Ammon's horn (tissue), 1 donor: Measurements from ENCODE around the gene ARHGEF28.
A peak's percentile ranks its signal among the peaks of the same experiment; 100 is the strongest.

ENCODE experiments used
- DNase-seq: peaks from one replicate; pipeline ENCODE4 v3.0.0-alpha.2; 2016; ENCODE audit warnings: low spot score

Gene ARHGEF28

GRCh38 chr5:73856997-73857396 lies 231.0 kb downstream of the ARHGEF28 start:
- DNase-seq: peak; percentile 7

DNA sequence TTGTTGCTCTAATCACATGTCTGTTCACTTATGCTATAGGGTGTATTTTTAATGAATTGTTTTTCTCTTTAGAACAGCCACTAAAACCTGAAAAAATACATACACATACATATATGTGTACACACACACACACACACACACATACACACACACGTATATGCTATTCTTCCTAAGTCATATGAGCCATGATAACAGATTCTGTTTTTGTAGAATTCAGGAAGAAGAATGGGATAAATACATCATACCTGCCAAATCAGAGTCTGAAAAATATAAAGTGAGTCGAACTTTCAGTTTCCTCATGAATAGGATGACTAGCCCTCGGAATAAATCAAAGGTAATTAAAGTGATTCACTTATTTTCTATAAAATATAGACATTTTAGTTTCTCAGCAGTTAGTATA lies 231.4 kb downstream of the ARHGEF28 start:
- no peak for DNase-seq

DNA sequence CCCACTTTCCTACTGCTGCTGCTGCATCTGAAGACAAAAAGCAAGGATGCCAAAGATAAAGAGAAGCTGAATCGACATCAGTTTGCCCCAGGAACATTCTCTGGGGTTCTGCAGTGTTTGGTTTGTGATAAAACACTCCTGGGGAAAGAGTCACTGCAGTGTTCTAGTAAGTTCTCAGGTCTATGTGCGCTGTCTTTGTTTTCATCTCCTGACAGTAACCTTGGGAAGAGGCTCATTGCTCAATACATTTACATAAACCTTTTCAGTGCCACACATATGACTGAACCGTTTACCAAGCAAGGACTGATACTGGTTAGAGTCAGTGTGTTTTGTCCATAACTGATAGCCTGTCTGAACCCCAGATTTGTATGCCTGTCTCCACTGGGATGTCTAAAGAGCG lies 232.1 kb downstream of the ARHGEF28 start:
- no peak for DNase-seq

DNA sequence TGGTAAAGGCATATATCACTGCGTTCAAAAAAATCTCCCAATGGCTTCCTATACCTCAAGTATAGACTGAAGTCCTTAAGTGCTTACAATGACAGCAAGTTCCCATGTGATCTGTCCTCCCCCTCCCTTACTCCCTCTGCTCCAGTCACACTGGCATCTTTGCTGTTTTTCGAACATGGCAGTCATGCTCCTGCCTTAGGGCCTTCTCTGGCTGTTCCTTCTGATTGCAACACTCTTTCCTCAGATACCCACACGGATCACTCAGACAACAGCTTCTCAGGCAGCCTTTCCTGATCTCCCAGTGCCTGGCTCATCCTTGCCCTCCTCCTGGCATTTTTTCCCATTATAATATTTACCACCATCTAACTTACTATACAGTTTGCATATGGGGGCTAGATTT lies 232.8 kb downstream of the ARHGEF28 start:
- no peak for DNase-seq

GRCh38 chr5:73859696-73860095 lies 233.7 kb downstream of the ARHGEF28 start:
- DNase-seq: no peak

DNA sequence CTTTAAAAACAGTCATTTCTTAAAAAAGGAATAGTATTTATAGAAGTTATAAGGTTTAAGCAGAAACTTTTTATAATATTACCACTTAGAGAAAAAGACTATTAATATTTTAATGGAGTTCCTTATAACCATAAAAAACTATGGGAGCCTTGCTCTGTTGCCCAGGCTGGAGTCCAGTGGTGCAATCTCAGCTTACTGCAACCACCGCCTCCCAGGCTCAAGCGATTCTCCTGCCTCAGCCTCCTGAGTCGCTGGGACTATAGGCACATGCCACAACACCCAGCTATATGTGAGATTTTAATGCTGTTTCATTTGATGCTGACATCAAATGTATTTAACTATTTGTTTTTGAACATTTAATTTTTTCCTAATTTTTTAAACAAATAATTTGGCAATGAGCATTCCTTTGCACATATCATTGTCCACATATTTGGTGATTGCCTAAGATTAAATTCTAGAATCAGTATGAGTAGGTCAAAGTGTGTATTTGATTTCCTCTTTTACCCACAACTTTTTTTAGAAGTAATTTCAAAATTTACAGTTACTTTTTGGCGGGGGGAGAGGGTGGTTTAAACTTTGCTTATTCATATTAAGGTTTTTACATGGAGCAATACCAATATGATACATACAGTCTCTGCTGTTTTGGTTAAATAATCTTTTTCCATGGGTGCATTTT lies 235.5 kb downstream of the ARHGEF28 start:
- DNase-seq: no peak

GRCh38 chr5:73862796-73863195 lies 236.8 kb downstream of the ARHGEF28 start:
- no peak for DNase-seq

- DNase-seq: no peak
Observed at GRCh38 chr5:73863876-73864275, 237.9 kb downstream of the ARHGEF28 start.

GRCh38 chr5:73865315-73865714 lies 239.3 kb downstream of the ARHGEF28 start:
- DNase-seq: no peak

DNA sequence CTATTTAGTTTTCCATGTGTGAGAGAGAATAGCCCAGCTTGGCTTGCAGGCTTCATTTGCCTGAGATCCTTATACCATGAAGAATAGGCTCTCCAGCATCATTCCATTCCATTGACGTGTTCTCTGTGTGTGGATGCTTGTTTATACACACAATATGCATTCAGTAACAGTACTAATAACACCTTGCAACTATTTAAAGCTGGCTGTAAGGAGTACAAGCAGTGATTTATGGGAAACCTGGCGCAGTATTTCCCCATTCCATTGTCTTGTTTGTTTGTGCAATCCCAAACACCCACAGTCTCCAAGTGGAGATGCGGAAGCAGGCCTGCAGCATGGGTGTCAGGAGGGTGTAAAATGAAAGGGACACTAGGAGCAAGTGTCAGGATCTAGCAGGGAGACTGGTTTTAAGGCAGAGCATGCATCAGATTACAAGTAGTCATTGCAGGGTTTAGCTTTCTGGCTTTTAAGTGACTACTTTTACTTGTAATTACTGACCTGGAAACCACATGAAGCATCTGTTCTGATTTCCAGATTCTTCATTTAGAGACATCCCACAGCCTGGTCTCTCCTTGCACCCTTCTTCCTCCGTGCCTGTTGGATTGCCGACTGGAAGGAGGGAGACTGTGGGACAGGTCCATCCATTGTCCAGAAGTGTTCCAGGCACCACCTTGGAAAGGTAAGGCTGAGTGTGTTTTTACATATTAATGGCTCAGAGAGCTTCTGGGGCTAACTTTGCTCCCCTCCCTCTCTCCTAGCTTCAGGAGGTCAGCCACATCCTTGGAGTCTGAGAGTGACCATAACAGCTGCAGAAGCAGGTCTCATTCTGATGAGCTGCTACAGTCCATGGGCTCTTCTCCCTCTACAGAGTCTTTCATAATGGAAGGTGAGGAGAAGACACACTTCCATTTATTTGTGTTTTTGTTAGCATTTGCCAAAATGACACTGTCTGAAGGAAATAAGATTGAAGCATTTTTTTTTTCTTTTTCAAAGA lies 241.6 kb downstream of the ARHGEF28 start:
- peak; percentile 15 for DNase-seq

GRCh38 chr5:73883646-73884045 lies 257.6 kb downstream of the ARHGEF28 start:
- no peak for DNase-seq

DNA sequence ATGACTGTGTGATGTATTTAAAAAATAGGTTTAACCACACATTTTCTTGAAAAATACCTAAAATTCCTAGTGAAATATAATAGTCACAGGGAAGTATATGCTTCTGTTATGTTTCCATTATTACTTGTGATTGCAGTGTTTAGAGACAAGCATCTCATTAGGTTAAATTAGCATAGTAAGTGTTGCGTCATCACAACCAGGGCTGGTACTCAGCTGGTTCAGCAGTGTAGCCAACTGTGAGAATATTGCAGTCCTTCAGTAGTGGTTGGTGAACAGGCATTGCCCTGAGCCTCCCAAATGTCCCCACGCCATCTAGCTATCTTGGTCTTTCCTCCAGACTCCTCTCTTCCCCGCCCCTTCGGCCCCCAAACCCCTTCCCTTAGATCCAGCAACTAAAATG lies 261.7 kb downstream of the ARHGEF28 start:
- DNase-seq: no peak

DNA sequence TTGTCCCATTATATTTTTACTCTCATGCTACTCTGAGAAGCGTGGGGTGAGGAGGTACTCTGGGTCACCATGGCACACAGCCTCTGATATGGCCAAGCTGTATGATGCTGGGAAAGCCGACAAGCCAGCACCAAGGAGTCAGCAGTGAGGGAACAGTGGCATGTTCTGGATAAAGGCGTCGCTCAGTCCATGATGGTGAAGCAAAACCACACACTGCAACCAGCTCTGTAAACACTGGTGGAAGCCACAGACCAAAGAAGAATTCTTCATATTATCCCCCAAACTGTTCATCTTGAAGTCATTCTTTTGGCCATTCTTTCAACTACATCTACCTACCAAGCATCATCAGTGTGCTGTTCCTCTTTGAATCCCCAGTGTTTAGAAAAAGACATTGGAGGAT lies 264.6 kb downstream of the ARHGEF28 start:
- DNase-seq: no peak

- no peak for DNase-seq
Observed at GRCh38 chr5:73892218-73892617, 266.2 kb downstream of the ARHGEF28 start.

DNA sequence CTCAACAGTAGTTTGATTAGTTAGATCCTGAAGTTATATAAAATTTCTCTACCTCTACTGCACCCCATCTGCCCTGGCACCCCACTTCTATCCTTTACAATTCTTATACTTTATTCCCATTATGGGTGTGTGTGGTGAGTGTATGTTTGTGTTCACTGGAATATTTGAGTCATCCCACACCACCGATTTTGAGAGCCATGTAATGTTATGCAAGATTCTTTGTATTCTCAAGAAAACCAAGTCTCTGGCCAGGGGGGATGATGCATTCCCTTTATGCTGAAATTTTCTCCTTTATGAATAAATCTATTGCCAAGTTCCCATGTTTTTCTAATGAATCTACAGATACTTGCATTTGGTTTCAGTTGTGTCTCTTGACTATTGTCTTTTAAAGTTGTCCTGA lies 266.8 kb downstream of the ARHGEF28 start:
- no peak for DNase-seq

GRCh38 chr5:73893813-73894212 lies 267.8 kb downstream of the ARHGEF28 start:
- DNase-seq: no peak

GRCh38 chr5:73894860-73895259 lies 268.9 kb downstream of the ARHGEF28 start:
- DNase-seq: no peak

DNA sequence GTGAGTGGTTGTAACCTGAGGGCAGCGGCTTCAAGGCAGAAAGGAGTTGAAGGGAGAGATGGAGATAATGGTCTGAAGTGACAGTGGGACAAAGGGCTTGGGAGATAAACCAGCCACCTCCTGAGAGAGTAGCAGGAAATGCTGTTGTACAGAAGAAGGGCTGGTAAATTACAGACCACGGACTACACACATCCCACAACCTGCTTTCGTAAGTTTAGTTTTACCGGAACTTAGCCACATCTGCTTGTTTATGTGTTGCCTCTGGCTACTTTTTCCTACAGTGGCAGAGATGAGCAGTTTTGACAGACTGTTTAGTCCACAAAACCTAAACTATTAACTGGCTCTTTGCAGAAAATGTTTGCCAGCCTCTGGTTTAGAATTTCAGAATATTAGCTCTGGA lies 269.5 kb downstream of the ARHGEF28 start:
- DNase-seq: no peak

DNA sequence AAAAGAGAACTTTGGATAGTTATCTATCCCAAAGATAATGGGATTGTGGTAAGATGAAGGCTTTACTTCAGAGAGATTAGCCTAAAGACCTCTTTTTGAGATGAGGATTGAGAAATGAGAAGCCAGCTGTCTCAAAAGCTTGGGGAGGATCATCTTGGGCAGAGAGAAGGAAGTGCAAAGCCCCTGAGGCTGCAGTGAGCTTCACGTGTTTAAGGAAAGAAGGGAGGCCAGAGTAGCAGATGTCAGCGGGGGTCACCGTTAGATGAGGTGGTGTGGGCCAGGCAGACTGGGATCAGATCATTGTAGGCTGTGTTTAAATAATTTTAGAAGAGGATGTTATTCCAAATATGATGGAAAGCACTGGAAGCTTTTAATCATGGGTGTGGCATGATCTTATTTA lies 270.1 kb downstream of the ARHGEF28 start:
- DNase-seq: no peak

GRCh38 chr5:73896668-73897067 lies 270.7 kb downstream of the ARHGEF28 start:
- no peak for DNase-seq

DNA sequence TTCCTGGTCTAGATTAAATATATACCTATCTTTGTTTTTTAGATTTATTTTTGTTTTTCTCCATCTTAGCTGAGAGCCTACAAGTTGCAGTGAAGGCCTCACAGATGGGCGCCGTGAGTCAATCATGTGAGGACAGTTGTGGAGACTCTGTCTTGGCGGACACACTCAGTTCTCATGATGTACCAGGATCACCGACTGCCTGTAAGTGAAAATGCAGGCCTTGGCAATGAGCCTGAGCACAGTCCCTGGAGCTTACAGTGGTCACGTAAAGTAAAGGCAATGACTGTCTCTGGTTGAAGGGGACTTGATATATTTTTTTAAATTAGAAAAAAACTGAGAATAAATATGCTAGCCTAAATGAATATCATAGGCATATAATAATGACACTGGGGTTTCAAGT lies 271.9 kb downstream of the ARHGEF28 start:
- DNase-seq: no peak

DNA sequence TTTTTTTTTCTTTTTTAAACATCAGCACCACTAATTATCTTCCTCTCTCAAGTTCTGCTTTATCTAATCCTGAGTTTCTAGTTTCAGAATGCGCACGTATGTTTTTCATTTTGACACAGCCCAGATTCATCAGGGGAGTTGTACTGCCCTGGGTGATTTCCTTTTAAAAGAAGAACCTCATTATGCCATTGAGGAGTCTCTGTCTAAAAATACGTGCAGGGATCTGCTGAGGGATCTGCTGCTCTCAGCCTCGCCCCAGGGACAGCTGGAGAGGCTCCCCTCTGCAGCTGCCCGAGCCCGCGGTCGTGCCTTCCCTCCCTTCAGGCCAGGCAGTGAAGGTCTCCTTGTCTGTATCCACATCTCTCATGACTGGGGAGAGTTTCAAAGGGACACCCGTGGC lies 273.1 kb downstream of the ARHGEF28 start:
- DNase-seq: no peak

DNA sequence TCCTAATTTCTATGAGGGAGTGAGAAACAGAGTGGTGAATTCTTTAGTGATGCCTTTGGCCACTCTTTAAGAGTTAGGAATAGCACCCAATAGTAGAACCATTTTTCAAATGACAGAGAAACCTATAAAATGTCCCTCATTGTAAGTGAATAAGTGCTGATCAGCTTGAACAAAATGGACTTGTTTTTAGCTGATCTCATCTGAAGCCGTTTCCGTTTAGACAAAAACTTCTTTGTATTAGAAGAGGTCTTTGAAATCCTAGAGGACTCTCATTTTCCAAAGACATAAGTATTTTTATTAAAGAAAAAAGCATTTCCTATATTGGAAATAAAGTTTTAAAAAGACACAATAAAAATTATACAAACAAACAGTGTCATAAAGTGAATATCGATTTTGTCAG lies 273.9 kb downstream of the ARHGEF28 start:
- DNase-seq: no peak
